GM12872 (cell line): ENCODE data around the gene SHROOM2.

Experiments used
- TF ChIP-seq, protein P1 (sequence below): IDR thresholded peaks from 3 replicates; pipeline ENCODE4 v1.5.1; 2011; ENCODE audit warnings: low read depth, mild to moderate bottlenecking, low read length, moderate library complexity; ENCODE audit not compliant: insufficient read depth

SHROOM2 gene

DNA sequence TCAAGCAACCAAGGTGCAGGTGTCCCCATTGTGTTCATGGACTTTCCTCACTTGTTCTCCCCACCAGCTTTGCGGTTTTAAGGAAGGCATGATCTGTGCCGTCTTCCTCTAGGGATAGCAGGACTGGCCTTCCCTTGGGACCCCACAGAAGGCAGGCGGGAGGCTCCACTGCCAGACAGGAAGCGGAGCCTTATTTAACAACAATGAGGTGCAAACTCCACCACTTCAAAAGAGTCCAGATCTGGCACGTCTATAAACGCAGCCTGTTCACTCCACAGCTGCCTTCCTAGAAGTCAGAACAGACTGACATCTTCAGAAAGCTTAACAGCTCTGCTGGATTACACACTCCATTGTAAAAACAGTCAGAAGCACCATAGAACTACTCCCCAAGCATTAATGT, 18.9 kb upstream of the SHROOM2 start:
- TF ChIP-seq, protein P1, sequence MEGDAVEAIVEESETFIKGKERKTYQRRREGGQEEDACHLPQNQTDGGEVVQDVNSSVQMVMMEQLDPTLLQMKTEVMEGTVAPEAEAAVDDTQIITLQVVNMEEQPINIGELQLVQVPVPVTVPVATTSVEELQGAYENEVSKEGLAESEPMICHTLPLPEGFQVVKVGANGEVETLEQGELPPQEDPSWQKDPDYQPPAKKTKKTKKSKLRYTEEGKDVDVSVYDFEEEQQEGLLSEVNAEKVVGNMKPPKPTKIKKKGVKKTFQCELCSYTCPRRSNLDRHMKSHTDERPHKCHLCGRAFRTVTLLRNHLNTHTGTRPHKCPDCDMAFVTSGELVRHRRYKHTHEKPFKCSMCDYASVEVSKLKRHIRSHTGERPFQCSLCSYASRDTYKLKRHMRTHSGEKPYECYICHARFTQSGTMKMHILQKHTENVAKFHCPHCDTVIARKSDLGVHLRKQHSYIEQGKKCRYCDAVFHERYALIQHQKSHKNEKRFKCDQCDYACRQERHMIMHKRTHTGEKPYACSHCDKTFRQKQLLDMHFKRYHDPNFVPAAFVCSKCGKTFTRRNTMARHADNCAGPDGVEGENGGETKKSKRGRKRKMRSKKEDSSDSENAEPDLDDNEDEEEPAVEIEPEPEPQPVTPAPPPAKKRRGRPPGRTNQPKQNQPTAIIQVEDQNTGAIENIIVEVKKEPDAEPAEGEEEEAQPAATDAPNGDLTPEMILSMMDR: no peak

DNA sequence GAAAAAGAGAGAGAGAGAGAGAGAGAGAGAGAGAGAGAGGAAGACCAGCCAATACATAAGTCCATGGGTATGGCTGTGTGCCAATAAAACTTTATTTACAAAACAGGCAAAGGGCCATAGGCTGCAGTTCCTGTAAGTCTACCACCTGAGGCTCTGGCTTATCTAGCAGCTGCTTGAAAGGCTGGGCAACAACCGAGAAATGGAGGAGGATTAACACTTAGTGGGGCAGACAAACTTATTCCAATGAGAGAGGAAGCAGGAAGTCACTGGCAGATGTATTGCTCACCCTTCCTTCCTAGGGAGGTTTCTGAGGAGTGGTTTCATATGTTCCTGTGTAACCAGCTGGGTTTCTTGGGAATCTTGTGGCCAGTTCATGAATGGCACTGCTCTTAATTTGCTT, 15.9 kb upstream of the SHROOM2 start:
- TF ChIP-seq, protein P1: no peak

DNA sequence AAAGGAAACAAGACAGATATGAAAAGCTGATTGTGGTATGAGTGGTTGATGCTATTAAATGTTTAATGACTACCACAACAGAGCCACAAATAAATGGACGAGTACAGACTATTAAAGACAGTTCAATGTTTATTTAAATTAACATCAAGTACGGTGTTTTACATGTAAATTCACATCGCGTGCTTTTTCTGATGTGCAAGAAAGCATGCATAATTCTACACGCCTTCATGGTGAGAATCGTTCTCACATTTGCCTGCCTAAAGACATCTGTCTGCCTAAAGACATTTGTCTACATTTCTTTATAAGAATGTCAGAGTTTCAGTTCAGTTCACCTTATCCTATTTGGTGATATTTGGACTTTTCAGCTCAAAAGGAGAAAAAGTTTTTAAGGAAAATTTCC, 13.3 kb upstream of the SHROOM2 start:
- TF ChIP-seq, protein P1: no peak

DNA sequence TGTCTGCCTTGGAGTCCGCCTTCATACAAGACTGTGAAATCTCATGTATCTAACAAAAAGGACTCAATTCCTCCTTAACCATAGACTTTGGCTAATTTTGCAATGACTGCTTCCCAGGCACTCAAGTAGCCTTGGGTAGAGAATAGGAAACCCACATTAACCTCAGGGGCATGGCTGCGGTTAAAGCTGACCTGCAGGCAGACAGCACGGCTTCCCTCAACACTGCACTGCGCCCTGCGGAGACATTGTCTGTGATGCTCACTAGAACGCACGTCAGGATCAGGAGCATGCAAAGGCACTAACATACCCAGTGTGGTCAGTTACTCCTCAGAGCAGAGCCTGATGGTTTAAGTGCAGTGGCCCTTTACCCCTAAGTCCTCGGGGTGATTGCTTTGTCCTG, 10.3 kb upstream of the SHROOM2 start:
- TF ChIP-seq, protein P1: no peak

DNA sequence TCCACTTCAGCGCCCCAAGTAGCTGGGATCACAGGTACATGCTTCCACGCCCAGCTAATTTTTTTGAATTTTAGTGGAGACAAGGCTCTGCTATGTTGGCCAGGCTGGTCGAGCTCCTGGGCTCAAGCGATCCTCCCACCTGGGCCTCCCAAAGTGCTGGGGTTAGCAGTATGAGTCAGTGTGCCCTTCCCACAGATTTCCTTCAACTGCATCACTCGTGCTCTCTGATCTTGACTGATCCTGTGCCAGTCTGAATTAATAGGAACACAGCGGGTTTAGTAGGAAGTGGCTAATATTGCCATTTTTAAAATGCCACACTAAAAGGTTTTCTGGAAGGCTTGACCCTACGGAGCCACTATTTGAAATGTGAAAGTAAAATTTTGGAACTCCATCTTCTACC, 4.3 kb upstream of the SHROOM2 start:
- TF ChIP-seq, protein P1: no peak

DNA sequence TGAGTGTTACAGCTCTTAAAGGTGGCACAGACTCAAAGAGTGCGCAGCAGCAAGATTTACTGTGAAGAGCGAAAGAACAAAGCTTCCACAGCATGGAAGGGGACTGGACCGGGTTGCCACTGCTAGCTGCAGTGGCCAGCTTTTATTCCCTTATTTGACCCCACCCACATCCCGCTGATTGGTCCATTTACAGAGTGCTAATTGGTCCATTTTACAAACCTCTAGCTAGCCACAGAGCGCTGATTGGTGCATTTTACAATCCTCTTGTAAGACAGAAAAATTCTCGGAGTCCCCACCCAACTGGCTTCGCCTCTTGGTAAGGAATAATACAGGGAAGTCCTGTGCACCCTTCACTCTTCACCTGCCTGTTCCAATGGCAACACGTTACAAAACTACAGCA, 1.9 kb upstream of the SHROOM2 start:
- TF ChIP-seq, protein P1: no peak

DNA sequence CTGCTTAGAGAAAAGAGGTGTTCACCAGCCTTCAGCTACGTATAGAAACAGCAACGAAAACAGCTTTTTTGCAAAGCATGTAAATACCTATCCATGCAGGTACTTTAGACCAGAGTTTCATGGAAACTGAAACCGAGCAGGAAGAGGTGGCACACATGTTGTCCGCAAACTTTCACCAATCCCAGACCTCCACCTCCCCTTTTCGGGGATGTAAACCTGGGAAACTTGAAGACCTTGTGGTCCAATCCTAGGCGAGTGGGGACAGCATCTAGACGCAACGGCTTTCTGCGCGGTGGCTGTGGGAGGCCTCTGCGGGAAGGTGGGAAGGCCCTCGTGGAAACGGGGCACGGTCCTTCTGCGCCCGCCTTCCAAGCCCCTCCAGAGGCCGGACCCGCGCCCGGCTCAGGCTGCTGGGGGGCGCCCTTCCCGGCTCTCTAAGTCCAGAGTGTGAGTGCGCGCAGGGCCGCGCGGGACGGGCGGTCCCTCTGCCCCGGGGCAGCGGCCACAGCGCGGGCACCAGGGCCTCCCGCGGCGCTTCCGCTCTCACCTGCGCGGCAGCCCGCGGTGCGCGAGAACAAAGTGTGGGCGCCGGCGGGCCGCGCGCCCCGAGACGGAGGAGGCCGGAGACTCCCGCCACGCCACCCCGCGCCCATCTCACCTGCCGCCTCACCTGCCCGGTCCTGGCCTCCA, 830 bp upstream of the SHROOM2 start:
- TF ChIP-seq, protein P1: no peak
